ENCODE measurements around the gene FOLR3.

DNA sequence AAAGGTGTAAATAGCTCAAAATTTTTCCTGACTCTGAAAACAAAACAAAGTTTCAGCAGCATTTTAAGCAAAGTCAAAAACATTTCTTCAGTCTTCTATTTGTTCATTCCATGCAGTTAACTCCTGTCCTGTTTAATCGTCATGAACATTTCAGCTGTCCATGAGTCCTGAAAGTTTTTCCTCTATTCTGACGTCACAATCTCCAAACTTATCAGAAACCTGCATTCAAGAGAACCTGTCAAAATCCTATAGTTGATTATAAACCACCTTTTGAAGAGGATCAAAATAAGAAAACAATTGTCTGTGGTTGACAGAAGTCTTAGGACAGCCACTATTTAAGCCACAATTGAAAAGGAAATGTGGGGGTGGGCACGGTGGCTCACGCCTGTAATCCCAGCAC, 15.4 kb downstream of the FOLR3 start:
- no peak for TF ChIP-seq POLR2A (IDR thresholded peaks at IDR 0.05)
- TF ChIP-seq, protein P1, sequence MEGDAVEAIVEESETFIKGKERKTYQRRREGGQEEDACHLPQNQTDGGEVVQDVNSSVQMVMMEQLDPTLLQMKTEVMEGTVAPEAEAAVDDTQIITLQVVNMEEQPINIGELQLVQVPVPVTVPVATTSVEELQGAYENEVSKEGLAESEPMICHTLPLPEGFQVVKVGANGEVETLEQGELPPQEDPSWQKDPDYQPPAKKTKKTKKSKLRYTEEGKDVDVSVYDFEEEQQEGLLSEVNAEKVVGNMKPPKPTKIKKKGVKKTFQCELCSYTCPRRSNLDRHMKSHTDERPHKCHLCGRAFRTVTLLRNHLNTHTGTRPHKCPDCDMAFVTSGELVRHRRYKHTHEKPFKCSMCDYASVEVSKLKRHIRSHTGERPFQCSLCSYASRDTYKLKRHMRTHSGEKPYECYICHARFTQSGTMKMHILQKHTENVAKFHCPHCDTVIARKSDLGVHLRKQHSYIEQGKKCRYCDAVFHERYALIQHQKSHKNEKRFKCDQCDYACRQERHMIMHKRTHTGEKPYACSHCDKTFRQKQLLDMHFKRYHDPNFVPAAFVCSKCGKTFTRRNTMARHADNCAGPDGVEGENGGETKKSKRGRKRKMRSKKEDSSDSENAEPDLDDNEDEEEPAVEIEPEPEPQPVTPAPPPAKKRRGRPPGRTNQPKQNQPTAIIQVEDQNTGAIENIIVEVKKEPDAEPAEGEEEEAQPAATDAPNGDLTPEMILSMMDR (IDR thresholded peaks at IDR 0.05) = no peak
